NCI-H2227 (cell line): ENCODE data around the gene BPNT1.
"Not testable (repeated sequence)": the region's sequence is repeated elsewhere in the genome, so short reads cannot be mapped to it uniquely, and the experiment has no call there.

Source experiments
- DNase-seq: peaks from one replicate; lab custom pipeline; 2025; ENCODE audit not compliant: unreplicated experiment; lab: John Stamatoyannopoulos, UW

The BPNT1 gene

GRCh38 chr1:220089650-220090556 lies at the start of gene BPNT1:
TSS of gene BPNT1 (minus strand) at chr1:220089788. CDS start at chr1:220079846, 9,942 bp downstream.
- DNase-seq: peak; percentile 97

GRCh38 chr1:220137019-220137786 lies 47.6 kb upstream of the BPNT1 start:
- no peak for DNase-seq

- DNase-seq: no peak
Observed at GRCh38 chr1:220135755-220136154, 46.2 kb upstream of the BPNT1 start.

GRCh38 chr1:220129479-220130210 lies 40.1 kb upstream of the BPNT1 start:
- DNase-seq: no peak

- DNase-seq: no peak
Observed at GRCh38 chr1:220127076-220127475, 37.5 kb upstream of the BPNT1 start.

- no peak for DNase-seq
Observed at GRCh38 chr1:220124542-220124941, 35.0 kb upstream of the BPNT1 start.

- DNase-seq: peak; percentile 14
Observed at GRCh38 chr1:220123889-220124288, 34.3 kb upstream of the BPNT1 start.

- DNase-seq: no peak
Observed at GRCh38 chr1:220123066-220123465, 33.5 kb upstream of the BPNT1 start.

- DNase-seq: no peak
Observed at GRCh38 chr1:220121791-220122530, 32.4 kb upstream of the BPNT1 start.

GRCh38 chr1:220119043-220119512 lies 29.5 kb upstream of the BPNT1 start:
- DNase-seq: no peak

GRCh38 chr1:220113136-220113695 lies 23.6 kb upstream of the BPNT1 start:
- DNase-seq: peak; percentile 29

- not testable (repeated sequence) for DNase-seq
Observed at GRCh38 chr1:220112600-220112999, 23.0 kb upstream of the BPNT1 start.

GRCh38 chr1:220110473-220110872 lies 20.9 kb upstream of the BPNT1 start:
- not testable (repeated sequence) for DNase-seq

GRCh38 chr1:220099826-220100225 lies 10.2 kb upstream of the BPNT1 start:
- no peak for DNase-seq

GRCh38 chr1:220094016-220094911 lies 4.7 kb upstream of the BPNT1 start, which contains the start of gene IARS2:
TSS of gene IARS2 (plus strand) at chr1:220094132. CDS start at chr1:220094217, 85 bp downstream.
- DNase-seq: peak; percentile 93

GRCh38 chr1:220093361-220094015 lies 3.9 kb upstream of the BPNT1 start:
- no peak for DNase-seq

- DNase-seq: no peak
Observed at GRCh38 chr1:220092694-220093093, 3.1 kb upstream of the BPNT1 start.

- DNase-seq: not testable (repeated sequence)
Observed at GRCh38 chr1:220086261-220086686, 3.3 kb downstream of the BPNT1 start.
